Cardiac fibroblast (primary cell): ENCODE measurements around the gene MRI1.

Experiments
- DNase-seq, 2 donors: peaks; one replicate each; pipeline versions ENCODE4 v3.0.0 to v3.0.0-alpha.2; 2010; ENCODE audit warnings: low read depth in 2 of 2
- H3K4me3 ChIP-seq, 2 donors: replicated peaks in 1 of 2; 1 replicate in 1 of 2; 2 replicates in 1 of 2; pipeline ENCODE4 v1.5.1; 2011; ENCODE audit warnings: low read depth in 2 of 2, low read length in 2 of 2, mild to moderate bottlenecking in 2 of 2, moderate library complexity in 1 of 2
- CTCF ChIP-seq: IDR thresholded peaks from one replicate; pipeline ENCODE4 v1.5.1; 2011; ENCODE audit warnings: low read depth, mild to moderate bottlenecking, low read length, inconsistent platforms

Gene MRI1

GRCh38 chr19:13806728-13807127 lies 42.4 kb downstream of the MRI1 start:
- no peak overlapping the region for H3K4me3 ChIP-seq
- DNase-seq: no peak
- no peak for TF ChIP-seq CTCF

- no peak overlapping the region for H3K4me3 ChIP-seq
- DNase-seq: no peak
- TF ChIP-seq CTCF: no peak
Measured at GRCh38 chr19:13807421-13808021, 43.2 kb downstream of the MRI1 start.

GRCh38 chr19:13808856-13809255 lies 44.5 kb downstream of the MRI1 start:
- TF ChIP-seq CTCF: no peak
- DNase-seq: no peak
- H3K4me3 ChIP-seq: no peak overlapping the region

- TF ChIP-seq CTCF: no peak
- no peak overlapping the region for H3K4me3 ChIP-seq
- no peak for DNase-seq
Measured at GRCh38 chr19:13812544-13812943, 48.2 kb downstream of the MRI1 start.

- DNase-seq: no peak
- TF ChIP-seq CTCF: no peak
- H3K4me3 ChIP-seq: no peak overlapping the region
Measured at GRCh38 chr19:13813147-13813546, 48.8 kb downstream of the MRI1 start.

GRCh38 chr19:13814550-13814949 lies 50.2 kb downstream of the MRI1 start:
- no peak overlapping the region for H3K4me3 ChIP-seq
- DNase-seq: no peak
- TF ChIP-seq CTCF: no peak

- no peak for TF ChIP-seq CTCF
- no peak for DNase-seq
- H3K4me3 ChIP-seq: no peak overlapping the region
Measured at GRCh38 chr19:13817018-13817614, 52.8 kb downstream of the MRI1 start.
